Ovary (tissue), 3 donors: Measurements from ENCODE around the gene ADAMTS14.

Experiments
- CTCF ChIP-seq, 3 donors: fragments of 450-650 bp in 2 of 3; fragments of 200-600 bp in 1 of 3; IDR thresholded peaks; one replicate each; pipeline versions ENCODE4 v1.5.1 to v1.8.0; 2016 to 2022; ENCODE audit warnings: antibody characterized with exemption in 3 of 3, mild to moderate bottlenecking in 1 of 3
- POLR2A ChIP-seq: fragments of 450-650 bp; IDR thresholded peaks from one replicate; pipeline ENCODE4 v1.6.1; 2017; ENCODE audit warnings: antibody characterized with exemption, mild to moderate bottlenecking, moderate library complexity
- donor health status: DM: no; HTN: no; CAD: no.

- TF ChIP-seq CTCF (IDR thresholded peaks at IDR 0.05) (no peak), POLR2A (no peak)
Measured at GRCh38 chr10:70733051-70733450, 60.7 kb downstream of the ADAMTS14 start.
